GM21526 (cell line): ENCODE results near the gene USP36.

Experiments
- ATAC-seq: cut with Tn5 transposase; IDR thresholded peaks from one replicate; pipeline ENCODE4 v1.9.1; 2021; ENCODE audit warnings: moderate library complexity; ENCODE audit not compliant: unreplicated experiment, low FRiP score

Gene USP36

GRCh38 chr17:78839762-78840529 is 668 bp downstream of the USP36 start:
- peak; percentile 19 for ATAC-seq

- ATAC-seq: no peak
Measured at GRCh38 chr17:78839235-78839761, 1.3 kb downstream of the USP36 start.

GRCh38 chr17:78838574-78839005 is 2.0 kb downstream of the USP36 start:
- no peak for ATAC-seq

- ATAC-seq: no peak
Measured at GRCh38 chr17:78836420-78837021, 4.1 kb downstream of the USP36 start.

- no peak for ATAC-seq
Measured at GRCh38 chr17:78834571-78834970, 6.0 kb downstream of the USP36 start.

GRCh38 chr17:78832541-78832810 is 8.1 kb downstream of the USP36 start:
- ATAC-seq: no peak

- ATAC-seq: no peak
Measured at GRCh38 chr17:78831688-78832540, 8.7 kb downstream of the USP36 start.

- ATAC-seq: no peak
Measured at GRCh38 chr17:78829477-78829876, 11.1 kb downstream of the USP36 start.

- no peak for ATAC-seq
Measured at GRCh38 chr17:78828470-78829185, 12.0 kb downstream of the USP36 start.

- ATAC-seq: no peak
Measured at GRCh38 chr17:78826836-78827509, 13.6 kb downstream of the USP36 start.

- no peak for ATAC-seq
Measured at GRCh38 chr17:78826421-78826820, 14.2 kb downstream of the USP36 start.

- ATAC-seq: no peak
Measured at GRCh38 chr17:78825696-78826095, 14.9 kb downstream of the USP36 start.

- ATAC-seq: no peak
Measured at GRCh38 chr17:78824240-78824639, 16.4 kb downstream of the USP36 start.

GRCh38 chr17:78823282-78824046 is 17.1 kb downstream of the USP36 start:
- ATAC-seq: no peak

GRCh38 chr17:78822552-78822951 is 18.1 kb downstream of the USP36 start:
- ATAC-seq: no peak

GRCh38 chr17:78821961-78822360 is 18.7 kb downstream of the USP36 start:
- ATAC-seq: no peak

GRCh38 chr17:78820841-78821240 is 19.8 kb downstream of the USP36 start:
- ATAC-seq: no peak

- no peak for ATAC-seq
Measured at GRCh38 chr17:78819806-78820792, 20.5 kb downstream of the USP36 start.
